Measurements from ENCODE around the gene RBM20. TPM values are rescaled to one million over a fixed set of nuclear protein-coding genes. Genes with fewer than 3 reads are reported as not detected.
A peak's percentile ranks its signal among the peaks of the same experiment; 100 is the strongest.

The RBM20 gene
- total RNA-seq, 1 donor from 2014 or later = 0.32 TPM

DNA sequence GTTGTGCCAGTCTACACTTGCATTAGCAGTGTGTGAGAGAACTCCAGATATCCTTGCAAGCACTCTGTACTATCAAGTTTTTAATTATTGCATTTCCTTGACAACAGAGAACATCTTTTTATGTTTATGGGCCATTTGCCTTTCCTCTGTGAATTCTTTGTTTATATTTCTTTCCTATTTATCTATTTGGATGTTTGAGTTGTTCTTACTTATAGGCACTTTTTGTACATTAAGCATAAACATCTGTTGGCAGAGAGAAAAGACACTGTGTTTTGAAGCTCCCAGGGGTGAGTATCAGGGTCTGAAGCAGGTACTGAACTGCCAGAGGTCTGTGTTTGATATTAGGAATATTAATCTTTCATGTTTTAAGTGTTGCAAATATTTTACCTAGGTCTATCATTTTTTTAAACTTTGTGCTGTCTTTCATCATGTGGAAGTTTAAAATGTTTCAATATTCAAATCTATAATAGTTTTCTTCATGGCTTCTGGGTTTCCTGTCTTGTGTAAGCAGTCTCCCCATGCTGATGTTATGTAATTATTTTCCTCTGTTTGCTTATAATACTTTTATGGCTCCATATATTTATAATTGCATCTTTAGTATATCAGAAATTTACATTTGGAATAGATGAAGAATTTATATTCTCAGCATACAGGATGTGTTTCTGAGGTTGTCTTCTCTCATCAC is 209.9 kb downstream of the RBM20 start:
- no peak overlapping the region for H3K4me3 ChIP-seq
- H3F3A ChIP-seq (ENCODE audit: low read depth) = no peaks in the 10 kb centered on the region
- no peak overlapping the region for H3K4me2 ChIP-seq
- Mint-ChIP-seq H3K4me3 (no peak overlapping the region), H3K27ac (no peak overlapping the region), H3K4me1 (peaks cover 14% of the 10 kb centered on the region), H3K9me3 (no peaks in the 10 kb centered on the region), H3K36me3 (no peaks in the 10 kb centered on the region), H3K27me3 (ENCODE audit: insufficient read depth, low read depth) (no peaks in the 10 kb centered on the region)
- no peaks in the 10 kb centered on the region for H3K36me3 ChIP-seq
- no peaks in the 10 kb centered on the region for H3K79me2 ChIP-seq (ENCODE audit: low read depth)
- no peaks in the 10 kb centered on the region for H3K4me1 ChIP-seq
- no peak for DNase-seq (ENCODE audit: low spot score)
- TF ChIP-seq, protein P1, sequence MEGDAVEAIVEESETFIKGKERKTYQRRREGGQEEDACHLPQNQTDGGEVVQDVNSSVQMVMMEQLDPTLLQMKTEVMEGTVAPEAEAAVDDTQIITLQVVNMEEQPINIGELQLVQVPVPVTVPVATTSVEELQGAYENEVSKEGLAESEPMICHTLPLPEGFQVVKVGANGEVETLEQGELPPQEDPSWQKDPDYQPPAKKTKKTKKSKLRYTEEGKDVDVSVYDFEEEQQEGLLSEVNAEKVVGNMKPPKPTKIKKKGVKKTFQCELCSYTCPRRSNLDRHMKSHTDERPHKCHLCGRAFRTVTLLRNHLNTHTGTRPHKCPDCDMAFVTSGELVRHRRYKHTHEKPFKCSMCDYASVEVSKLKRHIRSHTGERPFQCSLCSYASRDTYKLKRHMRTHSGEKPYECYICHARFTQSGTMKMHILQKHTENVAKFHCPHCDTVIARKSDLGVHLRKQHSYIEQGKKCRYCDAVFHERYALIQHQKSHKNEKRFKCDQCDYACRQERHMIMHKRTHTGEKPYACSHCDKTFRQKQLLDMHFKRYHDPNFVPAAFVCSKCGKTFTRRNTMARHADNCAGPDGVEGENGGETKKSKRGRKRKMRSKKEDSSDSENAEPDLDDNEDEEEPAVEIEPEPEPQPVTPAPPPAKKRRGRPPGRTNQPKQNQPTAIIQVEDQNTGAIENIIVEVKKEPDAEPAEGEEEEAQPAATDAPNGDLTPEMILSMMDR (IDR thresholded peaks at IDR 0.05) = no peak
- no peak for TF ChIP-seq EZH2phosphoT487 (IDR thresholded peaks at IDR 0.05)
- TF ChIP-seq EZH2 (IDR thresholded peaks at IDR 0.05) = no peak
- no peak overlapping the region for H3K9ac ChIP-seq
- H3K27me3 ChIP-seq = no peaks in the 10 kb centered on the region
- H3K27ac ChIP-seq = no peak overlapping the region
- no peak overlapping the region for H2AFZ ChIP-seq (replicated peaks)
- H4K20me1 ChIP-seq (ENCODE audit: low read depth) = no peaks in the 10 kb centered on the region
- no peaks in the 10 kb centered on the region for H3K9me3 ChIP-seq (ENCODE audit: low read depth)

DNA sequence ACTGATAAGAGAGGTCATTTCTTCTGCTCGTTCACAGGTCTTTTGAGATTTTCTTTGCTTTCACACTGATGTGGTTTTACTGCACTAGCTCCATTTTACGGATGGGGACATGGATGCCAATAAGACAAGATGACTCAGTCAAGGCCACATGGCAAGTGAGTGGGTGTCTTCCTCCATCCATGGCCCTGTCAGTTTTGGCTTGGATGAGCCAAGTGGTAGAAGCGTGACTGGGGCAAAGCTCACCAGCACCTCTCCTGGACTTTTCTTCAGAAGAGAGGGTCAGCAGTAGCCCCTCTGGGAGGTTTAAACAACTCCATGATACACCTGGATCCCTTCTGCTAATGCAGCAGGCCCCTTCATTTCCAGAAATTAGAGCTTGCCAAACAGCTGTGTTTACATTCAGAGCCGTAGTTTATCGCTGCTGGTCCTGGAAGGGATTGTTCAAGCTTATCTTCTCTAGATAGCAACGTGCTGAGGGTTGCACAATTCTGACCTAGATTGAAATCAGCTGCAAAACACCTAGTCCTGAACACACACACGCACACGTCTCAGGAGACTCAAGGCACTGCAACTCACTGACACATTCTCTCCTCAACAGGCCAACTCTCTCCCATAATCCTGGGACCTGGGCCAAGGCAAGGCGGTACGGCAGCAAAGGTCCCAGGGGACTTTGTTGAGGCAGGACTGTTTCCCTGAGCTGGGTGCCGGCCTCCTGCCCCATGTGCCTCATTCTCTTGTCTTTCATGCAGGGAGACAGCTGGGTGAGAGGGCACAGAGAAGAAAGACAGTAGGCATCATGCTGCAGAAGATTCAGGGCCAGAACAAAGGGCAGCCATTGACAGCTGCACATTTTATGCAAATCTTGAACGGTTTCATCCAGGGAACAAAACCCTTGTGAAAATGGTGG is 213.4 kb downstream of the RBM20 start:
- H3K36me3 ChIP-seq = no peaks in the 10 kb centered on the region
- H3K79me2 ChIP-seq (ENCODE audit: low read depth) = no peaks in the 10 kb centered on the region
- no peaks in the 10 kb centered on the region for H3K27me3 Mint-ChIP-seq (ENCODE audit: insufficient read depth, low read depth)
- no peak overlapping the region for H3K27ac ChIP-seq
- no peaks in the 10 kb centered on the region for H3K9me3 Mint-ChIP-seq
- no peaks in the 10 kb centered on the region for H3K36me3 Mint-ChIP-seq
- H3K4me1 Mint-ChIP-seq = peaks cover 18% of the 10 kb centered on the region
- H4K20me1 ChIP-seq (ENCODE audit: low read depth) = no peaks in the 10 kb centered on the region
- H3F3A ChIP-seq (ENCODE audit: low read depth) = no peaks in the 10 kb centered on the region
- TF ChIP-seq, protein P1 (IDR thresholded peaks at IDR 0.05) = no peak
- TF ChIP-seq EZH2phosphoT487 (IDR thresholded peaks at IDR 0.05) = no peak
- no peak for TF ChIP-seq EZH2 (IDR thresholded peaks at IDR 0.05)
- peak overlapping the region; percentile 8 for H3K27ac Mint-ChIP-seq
- H3K4me3 ChIP-seq = no peak overlapping the region
- no peaks in the 10 kb centered on the region for H3K9me3 ChIP-seq (ENCODE audit: low read depth)
- DNase-seq (ENCODE audit: low spot score) = no peak
- H2AFZ ChIP-seq (replicated peaks) = peak overlapping the region; percentile 19
- no peaks in the 10 kb centered on the region for H3K27me3 ChIP-seq
- no peak overlapping the region for H3K4me2 ChIP-seq
- H3K4me3 Mint-ChIP-seq = no peak overlapping the region
- H3K9ac ChIP-seq = no peak overlapping the region
- H3K4me1 ChIP-seq = no peaks in the 10 kb centered on the region

DNA sequence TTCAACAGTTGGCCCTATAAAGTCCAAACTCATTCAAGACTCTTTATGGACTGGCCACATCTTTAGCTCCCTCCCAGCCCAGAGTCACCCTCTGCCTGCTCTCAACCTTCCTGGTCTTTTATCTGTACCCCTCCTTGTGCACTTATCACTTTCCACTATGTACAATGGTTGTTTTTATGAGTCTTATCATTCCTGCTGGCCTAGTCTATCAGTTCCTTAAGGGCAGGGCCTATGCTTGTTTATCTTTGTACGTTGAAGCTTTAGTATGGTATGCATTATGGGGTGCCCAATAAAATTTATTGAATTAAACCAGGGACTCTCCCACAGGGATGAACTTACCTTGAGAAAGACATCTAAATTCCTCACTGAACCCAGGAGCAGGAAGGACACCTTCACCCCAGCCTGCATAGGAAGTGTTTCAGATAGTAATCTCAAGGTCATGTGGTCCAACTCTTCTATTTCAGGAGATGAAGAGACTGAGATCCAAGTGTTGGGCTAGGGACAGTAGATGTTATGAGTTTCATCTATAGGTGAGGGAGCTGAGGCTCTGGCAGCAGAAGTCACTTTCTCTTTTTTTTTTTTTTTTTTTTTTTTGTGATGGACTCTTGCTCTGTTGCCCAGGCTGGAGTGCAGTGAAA is 214.3 kb downstream of the RBM20 start:
- Histone ChIP-seq H4K20me1 (ENCODE audit: low read depth) (no peaks in the 10 kb centered on the region), H3K4me1 (no peaks in the 10 kb centered on the region), H3K27me3 (no peaks in the 10 kb centered on the region), H3K27ac (no peak overlapping the region), H3K4me3 (no peak overlapping the region), H3K9me3 (ENCODE audit: low read depth) (no peaks in the 10 kb centered on the region), H3F3A (ENCODE audit: low read depth) (no peaks in the 10 kb centered on the region), H3K4me2 (no peak overlapping the region), H3K79me2 (ENCODE audit: low read depth) (no peaks in the 10 kb centered on the region), H3K36me3 (no peaks in the 10 kb centered on the region), H2AFZ (replicated peaks) (peak overlapping the region; percentile 19), H3K9ac (no peak overlapping the region)
- H3K36me3 Mint-ChIP-seq = no peaks in the 10 kb centered on the region
- no peak overlapping the region for H3K27ac Mint-ChIP-seq
- no peak overlapping the region for H3K4me3 Mint-ChIP-seq
- H3K9me3 Mint-ChIP-seq = no peaks in the 10 kb centered on the region
- no peak for TF ChIP-seq EZH2 (IDR thresholded peaks at IDR 0.05)
- TF ChIP-seq EZH2phosphoT487 (IDR thresholded peaks at IDR 0.05) = no peak
- TF ChIP-seq, protein P1 (IDR thresholded peaks at IDR 0.05) = no peak
- peaks cover 19% of the 10 kb centered on the region for H3K4me1 Mint-ChIP-seq
- no peak for DNase-seq (ENCODE audit: low spot score)
- peaks cover 2% of the 10 kb centered on the region for H3K27me3 Mint-ChIP-seq (ENCODE audit: insufficient read depth, low read depth)

All from neural progenitor cell (in vitro differentiated cells).